Naive B cell (primary cell): ENCODE measurements around the gene PDP2. TPM values are rescaled to one million over a fixed set of nuclear protein-coding genes. Genes with fewer than 3 reads are reported as not detected.

Source experiments
- ATAC-seq, 2 donors: fragments of 150-1000 bp; cut with Tn5 transposase; 2 replicates each; pipeline ENCODE4 v1.10.0; 2021; ENCODE audit warnings: low read depth in 2 of 2, mild to moderate bottlenecking in 2 of 2, moderate library complexity in 2 of 2
- DNase-seq: peaks from one replicate; pipeline ENCODE4 v3.0.0; 2022
- H3K27ac Mint-ChIP-seq, 6 donors: one replicate each; pipeline ENCODE4 v1.8.0; 2020 to 2022; ENCODE audit warnings: mild to moderate bottlenecking in 6 of 6, mixed read lengths in 6 of 6, moderate library complexity in 5 of 6, inconsistent platforms in 2 of 6
- H3K27me3 Mint-ChIP-seq, 3 donors: one replicate each; pipeline ENCODE4 v1.8.0; 2021 to 2022; ENCODE audit warnings: mixed read lengths in 3 of 3, mild to moderate bottlenecking in 1 of 3
- H3K36me3 Mint-ChIP-seq, 2 donors: one replicate each; pipeline ENCODE4 v1.8.0; 2020 to 2022; ENCODE audit warnings: mixed read lengths in 2 of 2, inconsistent platforms in 1 of 2, mild to moderate bottlenecking in 1 of 2
- H3K4me1 Mint-ChIP-seq, 3 donors: one replicate each; pipeline ENCODE4 v1.8.0; 2020 to 2022; ENCODE audit warnings: mixed read lengths in 3 of 3, inconsistent platforms in 1 of 3, mild to moderate bottlenecking in 1 of 3, moderate library complexity in 1 of 3
- H3K4me3 Mint-ChIP-seq, 8 donors: one replicate each; pipeline ENCODE4 v1.8.0; 2020 to 2022; ENCODE audit warnings: mild to moderate bottlenecking in 8 of 8, mixed read lengths in 8 of 8, moderate library complexity in 8 of 8, inconsistent platforms in 2 of 8
- H3K9me3 Mint-ChIP-seq, 7 donors: one replicate each; pipeline ENCODE4 v1.8.0; 2020 to 2022; ENCODE audit warnings: mixed read lengths in 7 of 7, mild to moderate bottlenecking in 5 of 7, inconsistent platforms in 2 of 7, moderate library complexity in 1 of 7
- polyA plus RNA-seq, 6 donors: library from polyadenylated mRNA; unstranded; fragments of 300-500 nt; fragmentation: Illumina TruSeq; gene quantifications; one replicate each; pipeline ENCODE4 v1.2.3, GENCODE V29; 2021; ENCODE audit warnings: low read depth in 6 of 6

PDP2 gene
- polyA plus RNA-seq, 6 donors from 2014 or later: 1.4 to 5.8 (median 1.8) TPM

- Mint-ChIP-seq H3K4me3 (peak overlapping the region in 3 of 8 donors; percentile 41 to 75 (median 64)), H3K36me3 (peaks cover 0 to 7% of the 10 kb centered on the region in 2 donors), H3K4me1 (peaks cover 11 to 19% (median 16%) of the 10 kb centered on the region in 3 donors), H3K27ac (no peak overlapping the region), H3K9me3 (no peaks in the 10 kb centered on the region), H3K27me3 (peaks cover 27 to 66% (median 65%) of the 10 kb centered on the region in 3 donors)
- no peak for DNase-seq
- ATAC-seq: no peak
These were observed 34.0 kb upstream of the PDP2 start for GRCh38 chr16:66846266-66846665.

- Mint-ChIP-seq H3K27me3 (peaks cover 27 to 72% (median 70%) of the 10 kb centered on the region in 3 donors), H3K27ac (no peak overlapping the region), H3K36me3 (peaks cover 0 to 7% of the 10 kb centered on the region in 2 donors), H3K4me1 (peaks cover 11 to 19% (median 16%) of the 10 kb centered on the region in 3 donors), H3K9me3 (no peaks in the 10 kb centered on the region), H3K4me3 (peak overlapping the region in 1 of 8 donors; percentile 44)
- no peak for ATAC-seq
- DNase-seq: no peak
These were observed 33.5 kb upstream of the PDP2 start for GRCh38 chr16:66846831-66847230.

- ATAC-seq (no peak), DNase-seq (no peak)
- peaks cover 11 to 19% (median 16%) of the 10 kb centered on the region in 3 donors for H3K4me1 Mint-ChIP-seq
- H3K27me3 Mint-ChIP-seq: peaks cover 24 to 75% (median 68%) of the 10 kb centered on the region in 3 donors
- no peaks in the 10 kb centered on the region for H3K9me3 Mint-ChIP-seq
- H3K27ac Mint-ChIP-seq: peak overlapping the region in 1 of 6 donors; percentile 81
- H3K36me3 Mint-ChIP-seq: peaks cover 0 to 7% of the 10 kb centered on the region in 2 donors
- H3K4me3 Mint-ChIP-seq: no peak overlapping the region
These were observed 32.7 kb upstream of the PDP2 start for GRCh38 chr16:66847533-66848067.

- DNase-seq (no peak), ATAC-seq (no peak)
- Mint-ChIP-seq H3K27me3 (peaks cover 22 to 74% (median 62%) of the 10 kb centered on the region in 3 donors), H3K9me3 (no peaks in the 10 kb centered on the region), H3K27ac (no peak overlapping the region), H3K4me1 (peaks cover 11 to 17% (median 16%) of the 10 kb centered on the region in 3 donors), H3K36me3 (peaks cover 0 to 7% of the 10 kb centered on the region in 2 donors), H3K4me3 (no peak overlapping the region)
These were observed 32.1 kb upstream of the PDP2 start for GRCh38 chr16:66848172-66848571.

GRCh38 chr16:66849021-66849420 lies 31.3 kb upstream of the PDP2 start:
- no peak overlapping the region for H3K4me3 Mint-ChIP-seq
- no peak for ATAC-seq
- peaks cover 0 to 3% of the 10 kb centered on the region in 2 donors for H3K36me3 Mint-ChIP-seq
- no peak for DNase-seq
- no peak overlapping the region for H3K27ac Mint-ChIP-seq
- peaks cover 14 to 66% (median 57%) of the 10 kb centered on the region in 3 donors for H3K27me3 Mint-ChIP-seq
- H3K4me1 Mint-ChIP-seq: peaks cover 8 to 12% (median 8%) of the 10 kb centered on the region in 3 donors
- H3K9me3 Mint-ChIP-seq: no peaks in the 10 kb centered on the region

GRCh38 chr16:66849549-66849948 lies 30.8 kb upstream of the PDP2 start:
- Mint-ChIP-seq H3K4me1 (peaks cover 7 to 11% (median 8%) of the 10 kb centered on the region in 3 donors), H3K27me3 (peaks cover 14 to 64% (median 59%) of the 10 kb centered on the region in 3 donors), H3K4me3 (no peak overlapping the region), H3K9me3 (no peaks in the 10 kb centered on the region), H3K36me3 (no peaks in the 10 kb centered on the region), H3K27ac (no peak overlapping the region)
- no peak for ATAC-seq
- DNase-seq: no peak

GRCh38 chr16:66850115-66850815 lies 30.1 kb upstream of the PDP2 start:
- Mint-ChIP-seq H3K27ac (no peak overlapping the region), H3K36me3 (no peaks in the 10 kb centered on the region), H3K4me1 (peaks cover 3 to 4% (median 4%) of the 10 kb centered on the region in 3 donors), H3K9me3 (no peaks in the 10 kb centered on the region), H3K27me3 (peaks cover 10 to 59% (median 52%) of the 10 kb centered on the region in 3 donors), H3K4me3 (no peak overlapping the region)
- ATAC-seq: no peak
- no peak for DNase-seq

- Mint-ChIP-seq H3K36me3 (no peaks in the 10 kb centered on the region), H3K27me3 (peaks cover 1 to 48% (median 41%) of the 10 kb centered on the region in 3 donors), H3K9me3 (no peaks in the 10 kb centered on the region), H3K4me1 (peaks cover 0 to 4% (median 0%) of the 10 kb centered on the region in 3 donors), H3K4me3 (no peak overlapping the region), H3K27ac (no peak overlapping the region)
- ATAC-seq: no peak
- no peak for DNase-seq
These were observed 28.9 kb upstream of the PDP2 start for GRCh38 chr16:66851166-66851964.

- Mint-ChIP-seq H3K4me1 (peaks cover 0 to 4% (median 0%) of the 10 kb centered on the region in 3 donors), H3K36me3 (no peaks in the 10 kb centered on the region), H3K27ac (no peak overlapping the region), H3K9me3 (no peaks in the 10 kb centered on the region), H3K4me3 (no peak overlapping the region), H3K27me3 (peaks cover 0 to 28% (median 24%) of the 10 kb centered on the region in 3 donors)
- ATAC-seq (no peak), DNase-seq (no peak)
These were observed 26.8 kb upstream of the PDP2 start for GRCh38 chr16:66853261-66854139.

- ATAC-seq: no peak
- no peaks in the 10 kb centered on the region for H3K4me1 Mint-ChIP-seq
- peak overlapping the region in 1 of 6 donors; percentile 66 for H3K27ac Mint-ChIP-seq
These were observed 24.1 kb upstream of the PDP2 start for GRCh38 chr16:66856184-66856730.

GRCh38 chr16:66856801-66857200 lies 23.5 kb upstream of the PDP2 start:
- Mint-ChIP-seq H3K9me3 (no peaks in the 10 kb centered on the region), H3K36me3 (no peaks in the 10 kb centered on the region), H3K27ac (peak overlapping the region in 1 of 6 donors; percentile 87)

More at GRCh38 chr16:66856184-66856730, 24.1 kb upstream of the PDP2 start:
- no peak for DNase-seq
- Mint-ChIP-seq H3K9me3 (no peaks in the 10 kb centered on the region), H3K4me3 (no peak overlapping the region), H3K36me3 (no peaks in the 10 kb centered on the region), H3K27me3 (peaks cover 3 to 16% (median 14%) of the 10 kb centered on the region in 3 donors)

GRCh38 chr16:66857437-66857836 lies 22.9 kb upstream of the PDP2 start:
- H3K27ac Mint-ChIP-seq: no peak overlapping the region
- no peaks in the 10 kb centered on the region for H3K36me3 Mint-ChIP-seq
- H3K9me3 Mint-ChIP-seq: no peaks in the 10 kb centered on the region
- no peak overlapping the region for H3K4me3 Mint-ChIP-seq
- ATAC-seq: no peak
- H3K4me1 Mint-ChIP-seq: no peaks in the 10 kb centered on the region
- no peak for DNase-seq
- H3K27me3 Mint-ChIP-seq: peaks cover 3 to 10% (median 9%) of the 10 kb centered on the region in 3 donors

More at GRCh38 chr16:66856801-66857200, 23.5 kb upstream of the PDP2 start:
- H3K4me1 Mint-ChIP-seq: no peaks in the 10 kb centered on the region
- ATAC-seq (no peak), DNase-seq (no peak)
- no peak overlapping the region for H3K4me3 Mint-ChIP-seq
- H3K27me3 Mint-ChIP-seq: peaks cover 3 to 15% (median 9%) of the 10 kb centered on the region in 3 donors
